SH-SY5Y (cell line): ENCODE data around the gene RELT.

Experiments used
- GATA2 ChIP-seq: IDR thresholded peaks from 2 replicates; pipeline ENCODE4 v1.6.1; 2011; ENCODE audit warnings: mild to moderate bottlenecking, low read depth, low read length
- GATA3 ChIP-seq: IDR thresholded peaks from 2 replicates; pipeline ENCODE4 v1.6.1; 2011; ENCODE audit warnings: low read depth, mild to moderate bottlenecking, low read length, moderate library complexity

DNA sequence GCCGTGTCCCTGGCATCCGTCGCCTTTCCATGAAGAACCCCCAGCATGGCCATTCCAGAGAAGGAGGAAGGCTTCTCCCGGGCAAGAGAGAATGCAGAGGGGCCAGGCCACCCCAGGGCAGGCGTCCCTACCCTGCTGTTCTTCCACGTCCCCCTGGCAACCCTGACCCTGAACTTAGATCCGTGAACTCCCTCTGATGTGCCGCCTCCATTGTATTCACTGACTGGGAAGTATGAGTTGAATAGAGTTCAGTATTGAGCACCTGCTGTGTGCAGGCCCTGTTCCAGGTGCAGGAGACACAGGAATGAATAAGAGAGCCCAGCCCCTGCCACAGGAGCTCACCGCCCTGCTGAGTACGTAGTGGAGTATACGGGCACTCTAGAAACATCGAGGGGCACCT is 29.1 kb upstream of the RELT start:
- TF ChIP-seq GATA2 (no peak), GATA3 (no peak)
